Epithelial cell of prostate (primary cell): Measurements from ENCODE around the gene ATF4.
A peak's percentile ranks its signal among the peaks of the same experiment; 100 is the strongest.
"Not testable (repeated sequence)": the region's sequence is repeated elsewhere in the genome, so short reads cannot be mapped to it uniquely, and the experiment has no call there.

ENCODE experiments used
- DNase-seq: peaks from one replicate; pipeline ENCODE4 v3.0.0-alpha.2; 2011; ENCODE audit warnings: low read depth, low spot score
- H3K27ac ChIP-seq: fragments of 450-650 bp; 2 replicates; pipeline ENCODE4 v1.5.1; 2017; ENCODE audit warnings: mild to moderate bottlenecking

Gene ATF4

GRCh38 chr22:39507021-39507420 is 13.3 kb upstream of the ATF4 start:
- not testable (repeated sequence) for DNase-seq, H3K27ac ChIP-seq

GRCh38 chr22:39508393-39508792 is 12.0 kb upstream of the ATF4 start:
- H3K27ac ChIP-seq: no peak overlapping the region
- DNase-seq: no peak

GRCh38 chr22:39510529-39511149 is 9.7 kb upstream of the ATF4 start:
- H3K27ac ChIP-seq: no peak overlapping the region
- no peak for DNase-seq

- DNase-seq: no peak
- no peak overlapping the region for H3K27ac ChIP-seq
These were observed 9.1 kb upstream of the ATF4 start for GRCh38 chr22:39511226-39511625.

GRCh38 chr22:39512026-39512425 is 8.3 kb upstream of the ATF4 start:
- DNase-seq: no peak
- no peak overlapping the region for H3K27ac ChIP-seq

- no peak overlapping the region for H3K27ac ChIP-seq
- DNase-seq: no peak
These were observed 6.6 kb upstream of the ATF4 start for GRCh38 chr22:39513791-39514190.

GRCh38 chr22:39514373-39514973 is 5.9 kb upstream of the ATF4 start:
- DNase-seq: no peak

GRCh38 chr22:39515266-39516050 is 4.9 kb upstream of the ATF4 start:
- DNase-seq: no peak
- no peak overlapping the region for H3K27ac ChIP-seq

More at GRCh38 chr22:39514373-39514973, 5.9 kb upstream of the ATF4 start:
- H3K27ac ChIP-seq: no peak overlapping the region

- no peak overlapping the region for H3K27ac ChIP-seq
These were observed 2.9 kb upstream of the ATF4 start for GRCh38 chr22:39517470-39517869.

GRCh38 chr22:39518144-39518786 is 2.1 kb upstream of the ATF4 start:
- H3K27ac ChIP-seq: peak overlapping the region; percentile 97
- no peak for DNase-seq

More at GRCh38 chr22:39517470-39517869, 2.9 kb upstream of the ATF4 start:
- DNase-seq: no peak

GRCh38 chr22:39518996-39519680 is 1.2 kb upstream of the ATF4 start:
- no peak for DNase-seq
- peak overlapping the region; percentile 97 for H3K27ac ChIP-seq

- DNase-seq: no peak
- peak overlapping the region; percentile 97 for H3K27ac ChIP-seq
These were observed 609 bp upstream of the ATF4 start for GRCh38 chr22:39519681-39520225.

GRCh38 chr22:39521106-39521885 is 934 bp downstream of the ATF4 start:
- not testable (repeated sequence) for DNase-seq
- peak overlapping the region; percentile 97 for H3K27ac ChIP-seq

GRCh38 chr22:39522091-39522490 is 1.7 kb downstream of the ATF4 start:
- DNase-seq: not testable (repeated sequence)
- H3K27ac ChIP-seq: peak overlapping the region; percentile 97

- H3K27ac ChIP-seq: peak overlapping the region; percentile 97
- DNase-seq: no peak
These were observed 2.4 kb downstream of the ATF4 start for GRCh38 chr22:39522567-39523300.

GRCh38 chr22:39524089-39524752 is 3.9 kb downstream of the ATF4 start:
- H3K27ac ChIP-seq: peak overlapping the region; percentile 97
- DNase-seq: no peak

- no peak for DNase-seq
- H3K27ac ChIP-seq: peak overlapping the region; percentile 97
These were observed 4.6 kb downstream of the ATF4 start for GRCh38 chr22:39524753-39525657.
